Measurements from ENCODE around the gene SLC34A1.
A peak's percentile ranks its signal among the peaks of the same experiment; 100 is the strongest.

The SLC34A1 gene

DNA sequence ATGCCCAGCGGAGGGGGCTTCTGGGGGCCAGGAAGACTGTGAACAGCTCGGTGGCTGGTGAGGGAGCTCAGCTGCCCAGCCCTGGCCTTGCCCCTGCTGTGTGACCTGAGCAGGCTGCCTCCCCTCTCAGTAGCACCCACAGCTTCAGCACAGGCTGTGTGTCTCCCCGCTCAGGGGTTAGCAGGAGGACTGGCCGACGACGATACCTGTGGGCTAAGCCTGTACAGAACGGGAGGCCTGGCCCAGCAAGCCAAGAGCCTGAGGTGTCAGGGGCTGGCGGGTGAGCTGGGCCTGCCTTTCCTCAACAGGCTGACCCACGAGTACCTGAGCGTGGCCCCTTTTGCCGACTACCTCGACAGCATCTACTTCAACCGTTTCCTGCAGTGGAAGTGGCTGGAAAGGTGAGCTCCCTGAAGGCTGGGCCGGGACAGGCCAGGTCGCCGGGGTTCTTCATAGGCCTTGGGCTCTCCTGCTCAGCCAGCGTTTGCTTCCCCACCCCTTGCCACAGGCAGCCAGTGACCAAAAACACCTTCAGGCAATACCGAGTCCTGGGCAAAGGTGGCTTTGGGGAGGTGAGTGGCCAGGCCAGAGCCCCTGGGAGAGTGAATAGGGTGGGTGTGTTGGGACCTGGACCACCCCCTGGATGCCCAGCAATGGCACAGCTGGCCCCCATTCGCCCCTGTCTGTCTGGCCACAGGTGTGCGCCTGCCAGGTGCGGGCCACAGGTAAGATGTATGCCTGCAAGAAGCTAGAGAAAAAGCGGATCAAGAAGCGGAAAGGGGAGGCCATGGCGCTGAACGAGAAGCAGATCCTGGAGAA, 48.8 kb downstream of the SLC34A1 start:
- no peak for DNase-seq

- no peak for DNase-seq
Measured at GRCh38 chr5:177433658-177434217, 49.5 kb downstream of the SLC34A1 start.

GRCh38 chr5:177434437-177434836, 50.2 kb downstream of the SLC34A1 start:
- no peak for DNase-seq

- DNase-seq = no peak
Measured at GRCh38 chr5:177434942-177435738, 50.9 kb downstream of the SLC34A1 start.

- no peak for DNase-seq
Measured at GRCh38 chr5:177435847-177436536, 51.8 kb downstream of the SLC34A1 start.

GRCh38 chr5:177437623-177438022, 53.4 kb downstream of the SLC34A1 start:
- peak in 2 of 3 experiments; percentile 19 to 45 for DNase-seq

- no peak for DNase-seq
Measured at GRCh38 chr5:177438468-177438867, 54.2 kb downstream of the SLC34A1 start.

DNA sequence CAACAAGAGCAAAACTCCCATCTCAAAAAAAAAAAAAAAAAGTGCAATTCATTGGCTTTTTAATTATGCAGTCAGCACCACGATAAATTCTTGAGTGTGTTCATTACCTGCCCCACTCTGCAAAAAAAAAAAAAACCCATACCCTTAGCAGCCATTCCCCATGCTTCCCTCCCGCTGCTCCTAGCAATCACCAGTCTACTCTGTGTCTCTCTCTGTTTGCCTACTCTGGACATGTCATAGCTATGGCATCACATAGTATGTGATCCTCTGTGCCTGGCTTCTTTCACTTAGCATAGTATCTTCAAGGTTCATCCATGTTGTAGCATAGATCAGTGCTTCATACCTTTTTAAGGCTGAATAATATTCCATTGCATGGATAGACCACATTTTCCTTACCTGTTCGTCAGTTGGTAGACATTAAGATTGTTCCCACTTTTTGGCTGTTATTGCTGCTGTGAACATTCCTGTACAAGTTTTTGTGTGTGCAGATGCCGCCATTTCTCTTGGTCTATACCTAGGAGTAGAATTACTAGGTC, 55.4 kb downstream of the SLC34A1 start:
- DNase-seq = no peak

DNA sequence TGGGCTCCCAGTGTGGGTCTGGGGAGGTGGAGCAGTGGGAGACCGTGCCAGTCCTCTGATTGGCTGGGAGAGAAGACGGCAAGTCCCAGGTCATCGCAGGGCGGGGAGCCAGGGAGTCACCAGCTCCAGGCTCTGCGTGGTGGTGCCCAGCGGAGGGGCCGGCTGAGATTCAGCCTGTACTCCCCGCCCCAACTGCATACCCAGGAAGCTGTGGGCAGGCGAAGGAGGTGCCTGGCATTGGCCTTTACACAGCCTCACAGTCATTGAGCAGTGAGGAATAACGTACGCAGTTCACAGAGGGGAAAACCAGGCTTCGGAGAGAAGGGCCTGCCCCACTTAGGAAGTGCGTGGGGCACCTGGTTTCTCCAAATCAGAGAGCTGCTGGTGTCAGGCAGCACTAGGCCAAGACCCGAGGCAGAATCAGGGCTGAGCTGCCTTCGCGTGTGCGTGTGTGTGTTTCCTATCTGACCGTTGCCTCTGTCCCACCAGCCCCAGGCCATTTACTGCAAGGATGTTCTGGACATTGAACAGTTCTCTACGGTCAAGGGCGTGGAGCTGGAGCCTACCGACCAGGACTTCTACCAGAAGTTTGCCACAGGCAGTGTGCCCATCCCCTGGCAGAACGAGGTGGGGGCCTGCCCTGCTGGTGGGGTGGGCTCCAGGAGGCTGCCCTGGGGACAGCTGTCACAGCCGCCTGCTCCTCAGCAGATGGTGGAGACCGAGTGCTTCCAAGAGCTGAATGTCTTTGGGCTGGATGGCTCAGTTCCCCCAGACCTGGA, 56.2 kb downstream of the SLC34A1 start:
- DNase-seq = no peak

DNA sequence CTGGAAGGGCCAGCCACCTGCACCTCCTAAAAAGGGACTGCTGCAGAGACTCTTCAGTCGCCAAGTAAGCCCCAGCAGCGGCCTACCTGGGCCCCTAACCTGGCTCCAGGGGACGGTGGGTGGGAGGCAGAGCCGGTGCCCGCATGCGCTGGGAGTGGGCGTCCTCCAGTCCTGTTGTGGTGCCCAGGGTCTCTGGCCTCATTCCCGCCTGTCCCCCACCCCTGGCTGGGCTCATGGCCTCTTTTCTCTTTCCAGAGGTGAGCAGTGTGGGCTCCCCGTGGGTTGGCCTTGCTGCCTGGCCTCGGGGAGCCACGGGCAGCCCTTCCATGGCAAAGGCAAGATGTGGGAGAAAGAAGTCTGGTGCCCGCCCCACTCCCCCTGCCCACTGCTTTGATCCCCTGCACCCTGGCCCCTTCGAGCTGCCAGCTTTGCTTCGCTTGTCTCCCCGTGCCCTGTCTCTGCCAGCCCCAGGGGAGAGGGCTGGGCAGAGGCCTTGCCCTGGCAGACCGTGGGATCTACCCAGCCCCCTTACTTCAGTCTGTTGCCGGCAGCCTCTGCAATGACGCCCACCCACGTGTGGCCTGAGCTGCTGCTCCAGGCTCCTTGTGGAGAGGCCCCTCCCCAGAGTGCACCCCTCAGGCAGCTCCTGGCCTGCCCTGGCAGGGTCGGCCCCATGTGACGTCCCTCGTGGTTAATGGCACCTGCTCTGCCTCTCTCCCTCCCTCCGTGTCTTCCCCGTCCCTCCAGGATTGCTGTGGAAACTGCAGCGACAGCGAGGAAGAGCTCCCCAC, 57.0 kb downstream of the SLC34A1 start:
- DNase-seq = no peak

DNA sequence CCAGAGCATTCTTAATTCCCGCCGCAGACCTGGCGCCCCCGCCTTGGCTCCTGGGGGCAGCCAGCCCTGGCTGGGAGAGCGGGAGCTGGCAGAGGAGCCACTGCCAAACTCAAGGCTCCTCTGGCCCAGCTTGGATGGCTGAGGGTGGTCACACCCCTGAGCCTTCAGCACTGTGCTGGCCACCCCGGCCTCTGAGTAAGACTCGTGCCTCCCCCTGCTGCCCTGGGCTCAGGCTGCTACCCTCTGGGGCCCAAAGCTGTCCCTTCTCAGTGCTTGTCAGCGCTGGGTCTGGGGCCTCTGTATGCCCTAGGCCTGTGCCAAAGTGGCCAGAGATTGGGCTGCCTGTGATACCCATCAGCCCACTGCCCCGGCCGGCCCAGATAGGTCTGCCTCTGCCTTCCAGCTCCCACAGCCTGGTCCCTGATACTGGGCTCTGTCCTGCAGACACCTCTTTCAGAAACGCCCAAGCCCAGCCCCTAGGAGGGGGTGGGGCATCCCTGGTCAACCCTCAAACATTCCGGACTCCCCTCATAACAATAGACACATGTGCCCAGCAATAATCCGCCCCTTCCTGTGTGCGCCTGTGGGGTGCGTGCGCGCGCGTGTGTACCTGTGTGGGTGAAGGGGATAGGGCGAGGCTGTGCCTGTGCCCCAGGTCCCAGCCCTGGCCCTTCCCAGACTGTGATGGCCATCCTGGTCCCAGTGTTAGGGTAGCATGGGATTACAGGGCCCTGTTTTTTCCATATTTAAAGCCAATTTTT, 58.0 kb downstream of the SLC34A1 start:
- DNase-seq = no peak

GRCh38 chr5:177443144-177443983, 59.1 kb downstream of the SLC34A1 start:
- no peak for DNase-seq

DNA sequence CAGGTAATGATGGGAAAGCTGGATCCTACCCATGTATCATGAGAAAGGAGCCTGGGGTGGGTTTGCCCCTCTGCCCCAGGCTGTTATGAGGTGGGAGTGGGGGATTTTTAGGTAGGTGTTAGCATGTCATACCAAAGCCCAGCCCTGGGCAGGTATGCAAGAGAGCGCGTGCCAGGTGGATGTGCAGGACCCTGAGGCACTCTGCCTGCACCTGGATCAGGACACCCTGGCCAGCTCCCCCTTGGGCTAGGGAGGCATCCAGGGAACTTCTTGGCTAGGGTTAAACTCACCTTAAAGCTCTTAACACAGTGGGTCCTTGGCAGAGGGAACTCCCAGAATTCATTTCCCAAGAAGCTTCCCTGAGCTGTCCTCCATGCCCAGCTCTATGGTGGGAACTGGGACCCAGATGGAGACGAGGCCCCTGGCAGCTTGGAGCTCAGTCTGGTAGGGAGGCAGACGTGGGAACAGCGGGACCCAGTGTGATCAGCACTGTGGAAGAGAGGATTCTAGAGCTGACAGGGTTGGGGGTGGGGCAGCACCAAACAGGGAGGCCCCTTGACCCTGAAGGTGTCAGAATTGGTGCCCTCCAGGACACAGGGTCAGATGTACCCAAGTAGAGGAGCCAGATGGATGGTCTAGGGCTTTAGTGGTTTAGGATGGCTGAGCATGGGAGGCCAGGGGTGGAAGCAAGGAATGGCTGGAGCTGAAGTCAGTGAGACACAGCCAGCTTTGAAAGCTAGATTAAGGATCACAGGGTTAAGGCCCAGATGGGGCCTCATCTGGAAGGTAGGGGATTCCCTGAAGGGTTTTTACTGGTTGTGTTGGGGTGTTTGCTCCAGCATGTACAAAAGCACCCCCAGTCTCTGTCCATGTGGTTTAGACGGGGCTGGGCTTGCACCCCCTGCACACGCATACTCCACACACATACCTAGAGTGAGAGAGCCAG, 60.1 kb downstream of the SLC34A1 start:
- DNase-seq = no peak

DNA sequence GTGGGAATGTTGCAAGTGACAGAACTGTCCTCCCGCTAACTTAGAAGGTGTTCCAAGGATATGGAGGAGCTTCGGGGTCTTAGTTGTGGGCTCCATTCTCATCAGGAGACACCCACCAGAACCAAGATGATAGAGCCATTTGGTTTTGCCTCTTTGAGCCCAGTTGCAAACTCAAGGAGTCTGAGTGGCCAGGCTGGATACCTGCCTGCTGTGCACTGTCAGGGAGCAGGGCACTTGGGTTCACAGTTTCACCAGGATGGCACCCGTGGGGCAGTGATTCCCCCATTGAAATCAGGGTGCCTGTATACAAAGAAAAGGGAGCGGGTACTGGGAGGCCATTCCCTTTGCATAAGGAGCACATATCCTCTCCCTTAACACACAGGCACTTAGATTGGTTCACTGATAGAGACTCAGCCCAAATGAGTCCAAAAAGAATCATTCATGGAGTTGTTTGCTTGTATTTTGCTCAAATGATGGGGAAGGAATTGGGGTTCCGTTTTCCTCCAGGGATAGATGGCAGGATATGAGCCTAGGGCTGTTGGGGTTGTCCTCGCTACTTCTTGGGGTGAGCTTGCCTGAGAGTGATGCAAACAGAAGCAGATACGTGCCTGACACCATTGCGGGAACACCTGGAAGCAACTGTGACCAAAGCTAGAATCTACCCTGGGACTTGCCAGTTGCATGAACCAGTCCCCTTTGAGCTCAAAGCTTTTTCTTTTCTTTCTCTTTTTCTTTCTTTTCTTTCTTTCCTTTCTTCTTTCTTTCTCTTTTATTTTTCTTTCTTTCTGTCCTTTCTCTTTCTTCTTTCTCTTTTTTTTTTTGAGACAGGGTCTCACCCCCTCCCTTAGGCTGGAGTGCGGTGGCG, 61.0 kb downstream of the SLC34A1 start:
- DNase-seq = no peak

GRCh38 chr5:177445917-177446199, 61.6 kb downstream of the SLC34A1 start:
- no peak for DNase-seq

DNA sequence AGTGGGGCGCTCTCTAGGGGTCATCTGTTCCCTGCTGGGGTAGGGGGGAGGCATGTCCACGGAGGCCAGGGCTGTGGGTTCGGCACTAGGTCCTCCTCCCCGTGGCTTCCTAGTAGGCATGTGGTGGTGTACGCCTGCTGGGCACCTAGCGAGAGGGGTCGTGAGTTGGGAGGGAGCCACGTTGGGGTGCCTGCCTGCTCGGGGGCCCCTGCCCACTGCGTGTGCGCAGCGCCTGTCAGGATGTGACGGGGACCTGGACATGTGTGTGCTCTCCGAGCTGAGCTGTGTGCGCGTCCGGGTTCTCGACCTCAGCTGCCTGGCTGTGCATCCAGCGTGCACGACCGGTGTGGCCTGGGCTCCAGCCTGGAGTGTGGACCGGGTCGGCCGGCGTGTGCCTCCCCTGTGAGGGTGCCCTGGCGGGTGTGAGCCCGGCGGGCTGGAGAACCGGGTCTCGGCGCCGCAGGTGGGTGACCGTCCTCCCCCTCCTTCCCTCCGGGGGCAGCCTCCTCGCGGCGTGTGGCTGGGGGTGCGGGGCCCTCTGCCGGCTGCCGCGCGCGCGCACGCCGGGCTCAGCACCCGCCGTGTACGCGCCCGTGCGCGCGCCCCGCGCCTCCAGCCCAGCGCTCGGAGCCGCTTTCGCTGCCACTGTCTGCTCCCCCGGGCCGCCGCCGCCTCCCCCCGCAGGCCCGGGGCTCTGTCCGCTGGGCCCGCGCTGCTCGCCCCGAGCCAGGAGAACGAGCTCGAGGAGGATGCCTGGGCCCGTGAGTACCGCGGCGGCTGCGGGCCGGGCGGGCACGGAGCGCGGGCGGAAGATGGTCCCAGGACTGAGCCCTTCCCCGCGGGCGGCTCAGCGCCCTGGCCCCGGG, 62.2 kb downstream of the SLC34A1 start, which contains the start of gene PRR7:
Gene PRR7 (plus strand): TSS at position 615 of the 866 bp plus-strand sequence. CDS start 8,254 bp downstream, outside the sequence.
- DNase-seq = peak; percentile 59 to 81 (median 73)

Data from NCI-H1417 (cell line).